ENCODE measurements around the gene MAD2L2. TPM values are rescaled to one million over a fixed set of nuclear protein-coding genes. Genes with fewer than 3 reads are reported as not detected.
A peak's percentile ranks its signal among the peaks of the same experiment; 100 is the strongest.

MAD2L2 gene
- polyA plus RNA-seq, 2 of the 4 experiments (the other 2 are of a cell fraction): 31.2 to 32.5 TPM

- no peak for TF ChIP-seq HES2 (IDR thresholded peaks at IDR 0.05)
Observed at GRCh38 chr1:11653101-11653860, 27.7 kb downstream of the MAD2L2 start (continued).

- CTCF ChIA-PET: interaction anchor here (0.7 to 7.9 kb wide), 6 partner anchors 10 to 615 kb away, joined by 3 to 107 read pairs (median 6); no protein-coding TSS in a partner anchor
- TF ChIP-seq MYC (IDR thresholded peaks at IDR 0.05; ENCODE audit: borderline replicate concordance, low read length): no peak
- TF ChIP-seq CBX2 (IDR thresholded peaks at IDR 0.05; ENCODE audit: borderline replicate concordance, low read depth): no peak
- no peak for TF ChIP-seq FOXS1 (CRISPR knock-in tag; IDR thresholded peaks at IDR 0.05)
- TF ChIP-seq RNF2 (IDR thresholded peaks at IDR 0.05; ENCODE audit: borderline replicate concordance, low read depth): no peak
- TF ChIP-seq EHF (CRISPR knock-in tag; IDR thresholded peaks at IDR 0.05): no peak
- no peak for TF ChIP-seq MAX (IDR thresholded peaks at IDR 0.05)
- no peak for TF ChIP-seq USF2 (IDR thresholded peaks at IDR 0.05)
- no peak for TF ChIP-seq CEBPB (IDR thresholded peaks at IDR 0.05)
- TF ChIP-seq GATA3 (IDR thresholded peaks at IDR 0.05; ENCODE audit: borderline replicate concordance): no peak
- TF ChIP-seq MAZ (IDR thresholded peaks at IDR 0.05; ENCODE audit: borderline replicate concordance, low read depth, low read length): no peak
- TF ChIP-seq ZSCAN20 (CRISPR knock-in tag; IDR thresholded peaks at IDR 0.05): no peak
- no peak for TF ChIP-seq EHMT2 (IDR thresholded peaks at IDR 0.05; ENCODE audit: low read depth)
- TF ChIP-seq HES2 (IDR thresholded peaks at IDR 0.05): no peak
- no peak for TF ChIP-seq TFCP2L1 (CRISPR knock-in tag; IDR thresholded peaks at IDR 0.05)
- POLR2A ChIA-PET: no interaction called here
- no peak overlapping the region for H3K27ac ChIP-seq
- H3K4me1 ChIP-seq: peaks cover 21% of the 10 kb centered on the region
- FAIRE-seq (no peak), ATAC-seq (no peak), DNase-seq (ENCODE audit: low read depth in 1 of 2, low spot score in 1 of 2) (no peak)
- H3K4me2 ChIP-seq: no peak overlapping the region
- no peak overlapping the region for H3K4me3 ChIP-seq
- H3K9me3 ChIP-seq: no peaks in the 10 kb centered on the region
- WGBS (ENCODE audit: missing lambda C conversion rate): 83% methylated on average over 8 of the region's 11 CpGs
Observed at GRCh38 chr1:11652203-11652780, 28.7 kb downstream of the MAD2L2 start.

- ChIA-PET POLR2A (no interaction called here), CTCF (interaction anchor here (0.7 to 11.1 kb wide), 26 partner anchors 8 to 614 kb away, joined by 3 to 124 read pairs (median 4); partner anchors contain the start of genes AGTRAP and FBXO6)
- ATAC-seq: no peak
- no peak overlapping the region; the same call in 2 of the 3 replicates for H3K4me3 ChIP-seq
- TF ChIP-seq HOXA7 (CRISPR knock-in tag; IDR thresholded peaks at IDR 0.05) (no peak), HDAC2 (IDR thresholded peaks at IDR 0.05) (no peak), ELK1 (IDR thresholded peaks at IDR 0.05; ENCODE audit: low read depth, low read length) (no peak), RFX5 (IDR thresholded peaks at IDR 0.05) (no peak)
- no peak for DNase-seq (ENCODE audit: low read depth in 1 of 2, low spot score in 1 of 2)
- H3K9me3 ChIP-seq: no peaks in the 10 kb centered on the region
- FAIRE-seq: no peak
- peak overlapping the region; percentile 83 for H3K4me2 ChIP-seq
- peaks cover 21% of the 10 kb centered on the region for H3K4me1 ChIP-seq
- 83% methylated on average over 4 of the region's 4 CpGs for WGBS (ENCODE audit: missing lambda C conversion rate)
- peak overlapping the region; percentile 56 to 81; a peak in 5 of 6 replicates for H3K27ac ChIP-seq
Observed at GRCh38 chr1:11651017-11651416, 29.9 kb downstream of the MAD2L2 start.
